HepG2 (cell line): Measurements from ENCODE around the gene RPLP2. TPM values are rescaled to one million over a fixed set of nuclear protein-coding genes. Genes with fewer than 3 reads are reported as not detected.
A peak's percentile ranks its signal among the peaks of the same experiment; 100 is the strongest.

Experiments used
- ARNTL ChIP-seq: sonication (generic); formaldehyde crosslinking; IDR thresholded peaks from 2 replicates; pipeline ENCODE4 v1.4.0; 2020; ENCODE audit warnings: mild to moderate bottlenecking, missing genetic modification reagents
- ATF7-NPFF ChIP-seq: sonication (generic); formaldehyde crosslinking; IDR thresholded peaks from 2 replicates; pipeline ENCODE4 v1.8.1; 2023; ENCODE audit warnings: mild to moderate bottlenecking, low read depth, missing genetic modification reagents, moderate library complexity
- DNMT1 ChIP-seq: sonication (generic); formaldehyde crosslinking; IDR thresholded peaks from 2 replicates; pipeline ENCODE4 v1.5.1; 2020; ENCODE audit warnings: mild to moderate bottlenecking, missing genetic modification reagents
- DPF2 ChIP-seq: sonication (generic); formaldehyde crosslinking; IDR thresholded peaks from 2 replicates; pipeline ENCODE4 v1.4.0; 2020; ENCODE audit warnings: mild to moderate bottlenecking, low read depth, missing genetic modification reagents, borderline replicate concordance
- EHMT2 ChIP-seq: fragments of 200-600 bp; sonication (generic); IDR thresholded peaks from 2 replicates; pipeline ENCODE4 v1.7.0; 2017; ENCODE audit warnings: antibody characterized with exemption, low read depth, low read length, borderline replicate concordance
- KAT7 ChIP-seq: IDR thresholded peaks from 2 replicates; pipeline ENCODE4 v1.6.1; 2018; ENCODE audit warnings: borderline replicate concordance, missing compliant biosample characterization
- KDM5B ChIP-seq: sonication (generic); formaldehyde crosslinking; IDR thresholded peaks from 2 replicates; pipeline ENCODE4 v1.4.0; 2020; ENCODE audit warnings: missing genetic modification reagents, mild to moderate bottlenecking, borderline replicate concordance
- NCOA2 ChIP-seq: sonication (generic); formaldehyde crosslinking; IDR thresholded peaks from 2 replicates; pipeline ENCODE4 v1.8.0; 2022; ENCODE audit warnings: inconsistent platforms
- NFKB2 ChIP-seq: sonication (generic); formaldehyde crosslinking; IDR thresholded peaks from 2 replicates; pipeline ENCODE4 v1.4.0; 2020; ENCODE audit warnings: missing genetic modification reagents, borderline replicate concordance
- PHF8 ChIP-seq: sonication (generic); formaldehyde crosslinking; IDR thresholded peaks from 2 replicates; pipeline ENCODE4 v1.5.0; 2020; ENCODE audit warnings: missing genetic modification reagents
- RFXANK ChIP-seq: IDR thresholded peaks from 2 replicates; pipeline ENCODE4 v1.6.1; 2016
- SMARCC2 ChIP-seq: fragments of 450-650 bp; IDR thresholded peaks from 2 replicates; pipeline ENCODE4 v1.6.1; 2017; ENCODE audit warnings: antibody characterized with exemption, mild to moderate bottlenecking
- ZFP41 ChIP-seq: sonication (generic); formaldehyde crosslinking; IDR thresholded peaks from 2 replicates; pipeline ENCODE4 v1.4.0; 2020; ENCODE audit warnings: mild to moderate bottlenecking, missing genetic modification reagents, borderline replicate concordance
- ZNF225 ChIP-seq: sonication (generic); formaldehyde crosslinking; IDR thresholded peaks from 2 replicates; pipeline ENCODE4 v1.4.0; 2020; ENCODE audit warnings: mild to moderate bottlenecking, missing genetic modification reagents
- ZNF292 ChIP-seq: sonication (generic); formaldehyde crosslinking; IDR thresholded peaks from 2 replicates; pipeline ENCODE4 v1.8.1; 2022; ENCODE audit warnings: mild to moderate bottlenecking, low read depth, missing genetic modification reagents, borderline replicate concordance
- ZNF382 ChIP-seq: sonication (generic); formaldehyde crosslinking; IDR thresholded peaks from 2 replicates; pipeline ENCODE4 v1.5.0; 2020; ENCODE audit warnings: missing genetic modification reagents, mild to moderate bottlenecking, borderline replicate concordance
- ZNF432 ChIP-seq: sonication (generic); formaldehyde crosslinking; IDR thresholded peaks from 2 replicates; pipeline ENCODE4 v1.5.0; 2020; ENCODE audit warnings: missing genetic modification reagents, mild to moderate bottlenecking, borderline replicate concordance
- polyA plus RNA-seq, 8 experiments: library from polyadenylated mRNA; depleted of rRNA in 3 of 8; stranded (reverse) in 7 of 8; unstranded in 1 of 8; fragments of >200 nt; fragmentation: Illumina TruSeq in 4 of 8; extraction: Trizol in 4 of 8; gene quantifications; 2 replicates each; pipeline versions ENCODE4 v1.2.1 to v1.2.3, GENCODE V29; 2011 to 2016; ENCODE audit warnings: low read depth in 4 of 8, missing spikeins in 1 of 8, mixed read lengths in 1 of 8; ENCODE audit not compliant: insufficient read depth in 1 of 8
- total RNA-seq, 5 experiments: library from RNA; depleted of rRNA; stranded (reverse); fragments of >200 nt; fragmentation: Illumina TruSeq; extraction: Trizol; gene quantifications; 2 replicates each; pipeline ENCODE4 v1.2.3, GENCODE V29; 2016; ENCODE audit warnings: low read depth in 1 of 5
- TF ChIP-seq, protein P1 (sequence below): sonication (generic); formaldehyde crosslinking; conservative IDR thresholded peaks from 2 replicates; pipeline ENCODE4 v1.4.0; 2020; ENCODE audit warnings: mild to moderate bottlenecking, missing genetic modification reagents, moderate library complexity
- TF ChIP-seq, protein P2 (sequence below): sonication (generic); formaldehyde crosslinking; IDR thresholded peaks from 2 replicates; pipeline ENCODE4 v1.4.0; 2020; ENCODE audit warnings: mild to moderate bottlenecking, missing genetic modification reagents
- TF ChIP-seq, protein P3 (sequence below): sonication (generic); formaldehyde crosslinking; IDR thresholded peaks from 2 replicates; pipeline ENCODE4 v1.4.0; 2020; ENCODE audit warnings: missing genetic modification reagents, borderline replicate concordance
- TF ChIP-seq, protein P4 (sequence below): sonication (generic); formaldehyde crosslinking; IDR thresholded peaks from 2 replicates; pipeline ENCODE4 v1.4.0; 2020; ENCODE audit warnings: missing genetic modification reagents, borderline replicate concordance

The RPLP2 gene
- total and polyA plus RNA-seq, 2 of the 13 experiments (the other 11 are each of a cell fraction or from before 2014, with no cell fraction given) = 978 to 2,106 TPM

DNA sequence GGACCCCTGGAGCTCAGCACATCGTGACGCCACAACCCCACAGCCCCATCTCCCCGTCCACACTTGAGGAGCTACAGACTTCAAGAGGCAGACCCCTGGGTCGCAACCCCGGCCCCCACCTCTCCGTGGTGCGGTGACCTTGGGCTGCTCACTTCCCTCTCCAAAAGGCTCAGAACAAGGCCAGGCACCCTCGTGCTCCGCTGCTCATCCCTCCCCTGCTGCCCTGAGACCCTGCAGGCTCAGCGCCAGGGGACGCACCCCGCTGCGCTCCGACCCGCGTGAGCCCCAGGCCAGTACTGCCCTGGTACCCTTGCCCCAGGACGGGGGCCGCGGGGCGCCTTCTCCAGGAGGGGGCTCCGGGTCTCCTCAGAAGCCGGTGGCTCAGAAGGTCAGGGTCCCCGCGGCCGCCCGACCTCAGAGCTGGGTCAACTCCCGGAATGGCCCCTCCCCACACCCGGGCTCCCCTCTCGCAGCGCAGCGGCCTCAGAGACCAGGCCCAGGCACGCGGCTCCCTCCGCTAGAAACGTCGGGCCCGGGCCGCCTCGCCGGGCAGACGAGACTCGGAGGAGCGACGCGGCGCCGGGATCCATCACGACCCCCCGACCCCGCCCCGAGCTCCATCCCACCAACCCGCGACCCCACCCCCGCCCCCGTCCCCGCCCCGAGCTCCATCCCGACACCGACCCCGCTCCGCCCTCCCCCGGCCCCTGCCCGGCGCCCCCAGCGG, 33.0 kb upstream of the RPLP2 start (continued):
- TF ChIP-seq ZNF382 = no peak
- TF ChIP-seq, protein P1, sequence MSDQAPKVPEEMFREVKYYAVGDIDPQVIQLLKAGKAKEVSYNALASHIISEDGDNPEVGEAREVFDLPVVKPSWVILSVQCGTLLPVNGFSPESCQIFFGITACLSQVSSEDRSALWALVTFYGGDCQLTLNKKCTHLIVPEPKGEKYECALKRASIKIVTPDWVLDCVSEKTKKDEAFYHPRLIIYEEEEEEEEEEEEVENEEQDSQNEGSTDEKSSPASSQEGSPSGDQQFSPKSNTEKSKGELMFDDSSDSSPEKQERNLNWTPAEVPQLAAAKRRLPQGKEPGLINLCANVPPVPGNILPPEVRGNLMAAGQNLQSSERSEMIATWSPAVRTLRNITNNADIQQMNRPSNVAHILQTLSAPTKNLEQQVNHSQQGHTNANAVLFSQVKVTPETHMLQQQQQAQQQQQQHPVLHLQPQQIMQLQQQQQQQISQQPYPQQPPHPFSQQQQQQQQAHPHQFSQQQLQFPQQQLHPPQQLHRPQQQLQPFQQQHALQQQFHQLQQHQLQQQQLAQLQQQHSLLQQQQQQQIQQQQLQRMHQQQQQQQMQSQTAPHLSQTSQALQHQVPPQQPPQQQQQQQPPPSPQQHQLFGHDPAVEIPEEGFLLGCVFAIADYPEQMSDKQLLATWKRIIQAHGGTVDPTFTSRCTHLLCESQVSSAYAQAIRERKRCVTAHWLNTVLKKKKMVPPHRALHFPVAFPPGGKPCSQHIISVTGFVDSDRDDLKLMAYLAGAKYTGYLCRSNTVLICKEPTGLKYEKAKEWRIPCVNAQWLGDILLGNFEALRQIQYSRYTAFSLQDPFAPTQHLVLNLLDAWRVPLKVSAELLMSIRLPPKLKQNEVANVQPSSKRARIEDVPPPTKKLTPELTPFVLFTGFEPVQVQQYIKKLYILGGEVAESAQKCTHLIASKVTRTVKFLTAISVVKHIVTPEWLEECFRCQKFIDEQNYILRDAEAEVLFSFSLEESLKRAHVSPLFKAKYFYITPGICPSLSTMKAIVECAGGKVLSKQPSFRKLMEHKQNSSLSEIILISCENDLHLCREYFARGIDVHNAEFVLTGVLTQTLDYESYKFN (CRISPR knock-in tag) = no peak
- TF ChIP-seq DNMT1 = no peak
- no peak for TF ChIP-seq RFXANK (CRISPR knock-in tag)
- TF ChIP-seq NFKB2 (CRISPR knock-in tag) = peak; percentile 64; the same call in 1 of the 2 replicates
- no peak for TF ChIP-seq NCOA2 (CRISPR knock-in tag)
- TF ChIP-seq PHF8 = no peak; the same call in 1 of the 2 replicates
- no peak for TF ChIP-seq ZNF225
- TF ChIP-seq, protein P2, sequence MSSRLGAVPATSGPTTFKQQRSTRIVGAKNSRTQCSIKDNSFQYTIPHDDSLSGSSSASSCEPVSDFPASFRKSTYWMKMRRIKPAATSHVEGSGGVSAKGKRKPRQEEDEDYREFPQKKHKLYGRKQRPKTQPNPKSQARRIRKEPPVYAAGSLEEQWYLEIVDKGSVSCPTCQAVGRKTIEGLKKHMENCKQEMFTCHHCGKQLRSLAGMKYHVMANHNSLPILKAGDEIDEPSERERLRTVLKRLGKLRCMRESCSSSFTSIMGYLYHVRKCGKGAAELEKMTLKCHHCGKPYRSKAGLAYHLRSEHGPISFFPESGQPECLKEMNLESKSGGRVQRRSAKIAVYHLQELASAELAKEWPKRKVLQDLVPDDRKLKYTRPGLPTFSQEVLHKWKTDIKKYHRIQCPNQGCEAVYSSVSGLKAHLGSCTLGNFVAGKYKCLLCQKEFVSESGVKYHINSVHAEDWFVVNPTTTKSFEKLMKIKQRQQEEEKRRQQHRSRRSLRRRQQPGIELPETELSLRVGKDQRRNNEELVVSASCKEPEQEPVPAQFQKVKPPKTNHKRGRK = no peak
- no peak for TF ChIP-seq SMARCC2
- TF ChIP-seq KAT7 (CRISPR knock-in tag) = no peak
- peak; percentile 39; the same call in 1 of the 2 replicates for TF ChIP-seq KDM5B (CRISPR knock-in tag)
- TF ChIP-seq EHMT2 = no peak
- TF ChIP-seq ZNF292 (CRISPR knock-in tag) = no peak
- TF ChIP-seq ARNTL (CRISPR knock-in tag) = no peak
- TF ChIP-seq, protein P3, sequence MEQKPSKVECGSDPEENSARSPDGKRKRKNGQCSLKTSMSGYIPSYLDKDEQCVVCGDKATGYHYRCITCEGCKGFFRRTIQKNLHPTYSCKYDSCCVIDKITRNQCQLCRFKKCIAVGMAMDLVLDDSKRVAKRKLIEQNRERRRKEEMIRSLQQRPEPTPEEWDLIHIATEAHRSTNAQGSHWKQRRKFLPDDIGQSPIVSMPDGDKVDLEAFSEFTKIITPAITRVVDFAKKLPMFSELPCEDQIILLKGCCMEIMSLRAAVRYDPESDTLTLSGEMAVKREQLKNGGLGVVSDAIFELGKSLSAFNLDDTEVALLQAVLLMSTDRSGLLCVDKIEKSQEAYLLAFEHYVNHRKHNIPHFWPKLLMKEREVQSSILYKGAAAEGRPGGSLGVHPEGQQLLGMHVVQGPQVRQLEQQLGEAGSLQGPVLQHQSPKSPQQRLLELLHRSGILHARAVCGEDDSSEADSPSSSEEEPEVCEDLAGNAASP (CRISPR knock-in tag) = no peak
- TF ChIP-seq ZFP41 (CRISPR knock-in tag) = no peak
- TF ChIP-seq DPF2 (CRISPR knock-in tag) = no peak
- TF ChIP-seq ATF7-NPFF (CRISPR knock-in tag) = no peak
- TF ChIP-seq, protein P4, sequence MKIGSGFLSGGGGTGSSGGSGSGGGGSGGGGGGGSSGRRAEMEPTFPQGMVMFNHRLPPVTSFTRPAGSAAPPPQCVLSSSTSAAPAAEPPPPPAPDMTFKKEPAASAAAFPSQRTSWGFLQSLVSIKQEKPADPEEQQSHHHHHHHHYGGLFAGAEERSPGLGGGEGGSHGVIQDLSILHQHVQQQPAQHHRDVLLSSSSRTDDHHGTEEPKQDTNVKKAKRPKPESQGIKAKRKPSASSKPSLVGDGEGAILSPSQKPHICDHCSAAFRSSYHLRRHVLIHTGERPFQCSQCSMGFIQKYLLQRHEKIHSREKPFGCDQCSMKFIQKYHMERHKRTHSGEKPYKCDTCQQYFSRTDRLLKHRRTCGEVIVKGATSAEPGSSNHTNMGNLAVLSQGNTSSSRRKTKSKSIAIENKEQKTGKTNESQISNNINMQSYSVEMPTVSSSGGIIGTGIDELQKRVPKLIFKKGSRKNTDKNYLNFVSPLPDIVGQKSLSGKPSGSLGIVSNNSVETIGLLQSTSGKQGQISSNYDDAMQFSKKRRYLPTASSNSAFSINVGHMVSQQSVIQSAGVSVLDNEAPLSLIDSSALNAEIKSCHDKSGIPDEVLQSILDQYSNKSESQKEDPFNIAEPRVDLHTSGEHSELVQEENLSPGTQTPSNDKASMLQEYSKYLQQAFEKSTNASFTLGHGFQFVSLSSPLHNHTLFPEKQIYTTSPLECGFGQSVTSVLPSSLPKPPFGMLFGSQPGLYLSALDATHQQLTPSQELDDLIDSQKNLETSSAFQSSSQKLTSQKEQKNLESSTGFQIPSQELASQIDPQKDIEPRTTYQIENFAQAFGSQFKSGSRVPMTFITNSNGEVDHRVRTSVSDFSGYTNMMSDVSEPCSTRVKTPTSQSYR (CRISPR knock-in tag) = no peak
- TF ChIP-seq ZNF432 (CRISPR knock-in tag) = no peak
